GM12891 (cell line): ENCODE results near the gene THADA.

Experiments
- DNase-seq: peaks from one replicate; pipeline ENCODE4 v3.0.0; 2011; ENCODE audit warnings: low spot score; ENCODE audit not compliant: insufficient read length
- FAIRE-seq: peaks from 2 replicates; lab custom pipeline; 2011; peaks lifted over from hg19 to GRCh38; lab: Jason Lieb, UNC
- PAX5 ChIP-seq: IDR thresholded peaks from 2 replicates; pipeline ENCODE4 v1.6.1; 2011; ENCODE audit warnings: low read length, moderate library complexity, mild to moderate bottlenecking; ENCODE audit not compliant: insufficient read depth, severe bottlenecking
- POLR2A ChIP-seq: IDR thresholded peaks from 2 replicates; pipeline ENCODE4 v1.6.1; 2011; ENCODE audit warnings: low read depth, low read length, control low read depth
- POLR2AphosphoS5 ChIP-seq: IDR thresholded peaks from 2 replicates; pipeline ENCODE4 v1.6.1; 2011; ENCODE audit warnings: low read depth, low read length, control low read depth
- POU2F2 ChIP-seq: IDR thresholded peaks from 2 replicates; pipeline ENCODE4 v1.6.1; 2011; ENCODE audit warnings: low read depth, mild to moderate bottlenecking, control low read depth, low read length, moderate library complexity
- SPI1 ChIP-seq: IDR thresholded peaks from 2 replicates; pipeline ENCODE4 v1.6.1; 2011; ENCODE audit warnings: low read depth, low read length, control low read depth
- TAF1 ChIP-seq: IDR thresholded peaks from 2 replicates; pipeline ENCODE4 v1.6.1; 2011; ENCODE audit warnings: low read depth, low read length, control low read depth

The THADA gene

GRCh38 chr2:43459446-43460173, 136.2 kb downstream of the THADA start:
- no peak for DNase-seq
- FAIRE-seq = peak; percentile 5
- no peak for TF ChIP-seq PAX5
- no peak for TF ChIP-seq POLR2A
- TF ChIP-seq TAF1 = no peak
- no peak for TF ChIP-seq POLR2AphosphoS5
- no peak for TF ChIP-seq POU2F2
- TF ChIP-seq SPI1 = no peak

DNA sequence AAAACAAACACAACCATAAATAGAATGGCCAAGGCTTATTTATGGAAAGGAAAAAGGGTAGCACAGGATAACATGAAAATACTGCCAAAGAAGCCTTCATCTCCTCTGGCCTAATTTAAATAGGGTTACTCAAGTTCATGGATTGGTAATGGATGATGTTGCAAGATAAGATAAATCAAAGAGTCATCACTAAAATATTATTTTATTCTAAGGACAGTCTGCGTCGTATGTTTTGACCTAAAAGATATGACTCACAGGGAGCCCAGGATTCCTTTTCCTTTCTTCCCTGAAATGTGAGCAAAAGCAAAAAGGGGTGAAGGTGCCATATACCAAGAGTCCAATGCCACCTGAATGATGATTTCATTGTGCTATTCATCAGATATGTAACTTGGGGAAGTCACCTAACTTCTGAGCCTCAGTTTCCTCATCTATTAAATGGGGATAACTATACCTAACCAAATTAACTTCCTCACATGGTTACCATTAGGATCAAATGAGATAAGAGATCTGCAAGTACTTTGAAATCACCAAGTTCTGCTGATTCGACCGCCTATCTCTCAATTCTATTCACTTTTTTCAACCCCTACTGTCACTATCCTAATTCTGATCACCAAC, 137.7 kb downstream of the THADA start:
- TF ChIP-seq POLR2AphosphoS5 = no peak
- no peak for TF ChIP-seq POU2F2
- no peak for TF ChIP-seq SPI1
- TF ChIP-seq TAF1 = no peak
- TF ChIP-seq PAX5 = no peak
- no peak for TF ChIP-seq POLR2A
- no peak for FAIRE-seq
- DNase-seq = no peak

DNA sequence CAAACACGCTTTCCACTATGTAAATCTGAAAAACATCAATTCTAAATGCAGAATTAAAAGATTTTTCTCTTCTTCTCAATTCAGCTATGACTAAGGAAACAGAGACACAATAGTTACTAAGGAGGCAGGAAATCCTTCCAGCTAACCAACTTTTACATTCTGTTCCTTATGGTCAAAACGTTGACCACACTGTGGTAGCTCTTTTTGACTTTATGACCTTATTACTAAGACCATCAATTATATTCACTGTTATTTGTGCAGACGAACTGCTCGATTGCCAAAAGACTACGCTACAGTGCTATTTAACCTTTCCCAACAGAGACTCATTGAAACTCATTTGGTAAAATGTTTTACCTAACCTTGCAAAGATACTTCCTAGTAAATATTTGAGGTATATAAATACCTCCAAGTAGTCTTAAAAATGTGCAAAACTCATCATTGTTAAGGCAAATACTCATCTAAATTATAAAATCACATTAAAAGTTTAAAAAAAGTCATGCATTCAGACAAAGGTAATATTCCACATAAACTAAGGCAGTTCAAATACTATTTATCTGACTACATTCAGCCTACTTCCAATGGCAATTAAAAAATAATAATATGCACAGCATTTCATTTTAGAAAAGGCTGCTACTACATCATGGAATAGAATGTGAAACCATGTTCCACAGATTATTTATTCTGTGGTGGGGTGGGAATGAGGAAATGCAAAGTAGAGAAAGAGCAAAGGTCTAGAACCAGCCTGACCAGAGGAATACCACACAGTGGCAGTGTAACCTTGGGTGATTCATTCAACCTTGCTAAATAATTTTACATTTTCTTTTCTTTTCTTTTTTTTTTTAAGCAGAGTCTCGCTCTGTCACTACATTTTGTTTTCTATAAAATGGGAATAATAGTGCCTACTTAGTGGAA, 139.9 kb downstream of the THADA start:
- no peak for DNase-seq
- TF ChIP-seq SPI1 (peak; percentile 45), POLR2AphosphoS5 (no peak)
- FAIRE-seq = peak; percentile 43

- DNase-seq (no peak), FAIRE-seq (no peak)
- no peak for TF ChIP-seq POLR2AphosphoS5
- no peak for TF ChIP-seq SPI1
- TF ChIP-seq POLR2A = no peak
- no peak for TF ChIP-seq TAF1
- no peak for TF ChIP-seq PAX5
These were observed 140.5 kb downstream of the THADA start for GRCh38 chr2:43455296-43455695.

- TF ChIP-seq SPI1 = no peak
- TF ChIP-seq PAX5 = no peak
- no peak for TF ChIP-seq POU2F2
- no peak for TF ChIP-seq TAF1
- TF ChIP-seq POLR2A = no peak
- TF ChIP-seq POLR2AphosphoS5 = no peak
- DNase-seq (no peak), FAIRE-seq (no peak)
These were observed 141.0 kb downstream of the THADA start for GRCh38 chr2:43454791-43455190.

DNA sequence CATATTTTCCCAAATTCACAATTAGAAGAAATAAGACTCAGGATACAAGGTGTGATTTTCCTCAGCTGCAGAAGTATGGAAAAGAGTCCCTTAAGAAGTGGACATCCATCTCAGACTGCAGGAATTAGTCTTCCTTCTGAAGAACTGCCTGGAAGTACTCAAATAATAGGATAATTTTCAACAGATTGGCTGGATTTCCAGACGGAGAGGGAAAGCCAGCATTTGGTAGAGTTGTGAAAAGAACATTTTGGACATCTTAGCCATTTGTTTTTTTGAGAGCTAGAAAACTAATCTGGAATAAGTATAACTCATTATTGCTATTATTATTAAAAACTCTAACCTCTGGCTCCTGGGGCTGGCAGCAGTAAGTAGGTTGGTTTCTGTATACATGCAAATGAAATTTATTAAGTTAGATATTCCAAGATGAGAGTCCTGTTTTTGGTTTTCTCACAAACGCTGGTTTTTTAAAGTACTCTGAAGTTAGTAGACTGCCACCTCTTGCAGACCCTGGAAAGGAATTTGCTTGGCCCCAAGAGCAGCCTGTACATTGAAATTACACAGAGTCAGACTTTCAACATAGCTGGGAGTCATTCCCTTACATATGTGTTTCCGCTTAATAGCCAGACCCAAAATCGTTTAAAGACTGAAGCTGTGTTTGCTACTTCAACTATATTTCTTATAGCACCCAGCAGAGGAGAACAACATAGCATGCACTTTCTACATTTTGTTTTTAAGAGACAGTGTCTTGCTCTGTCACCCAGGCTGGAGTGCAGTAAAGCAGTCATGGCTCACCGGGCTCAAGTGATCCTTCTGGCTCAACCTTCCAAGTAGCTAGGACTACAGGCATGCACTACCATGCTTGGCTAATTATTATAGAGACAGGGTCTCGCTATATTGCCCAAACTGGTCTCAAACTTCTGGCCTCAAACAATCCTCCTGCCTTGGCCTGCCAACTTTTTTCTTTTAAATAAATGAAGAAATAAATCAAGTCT, 142.4 kb downstream of the THADA start:
- TF ChIP-seq POLR2A (no peak), TAF1 (no peak), POU2F2 (no peak), SPI1 (no peak), POLR2AphosphoS5 (no peak), PAX5 (no peak)
- FAIRE-seq = no peak

DNA sequence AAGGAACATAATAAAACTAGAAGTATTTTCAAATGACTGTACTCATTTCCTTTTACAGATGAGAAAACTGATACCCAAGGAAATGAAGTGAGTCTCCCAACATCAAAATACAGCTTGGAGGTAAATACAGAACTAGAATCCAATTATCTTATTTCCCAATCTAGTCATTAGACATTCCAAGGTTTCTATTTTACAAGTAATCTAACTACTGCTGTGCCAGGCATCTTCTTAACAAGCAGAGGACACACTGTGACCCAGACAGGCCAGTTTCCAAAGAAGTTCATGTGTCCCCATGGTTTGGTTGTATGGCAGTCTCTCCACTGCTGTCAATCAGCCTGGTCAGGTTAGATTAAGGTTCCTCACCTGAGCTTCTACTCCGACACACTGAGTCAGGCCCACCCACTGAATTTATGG, 143.5 kb downstream of the THADA start:
- FAIRE-seq = no peak
- TF ChIP-seq SPI1 (no peak), POU2F2 (no peak), POLR2AphosphoS5 (no peak), POLR2A (no peak), PAX5 (no peak), TAF1 (no peak)
- DNase-seq = no peak

More for the DNA sequence above, 142.4 kb downstream of the THADA start:
- DNase-seq = no peak

- no peak for DNase-seq
- TF ChIP-seq TAF1 = no peak
- TF ChIP-seq POLR2A = no peak
- no peak for TF ChIP-seq SPI1
- TF ChIP-seq PAX5 = no peak
- no peak for TF ChIP-seq POU2F2
- no peak for TF ChIP-seq POLR2AphosphoS5
- FAIRE-seq = no peak
These were observed 145.2 kb downstream of the THADA start for GRCh38 chr2:43450617-43451016.

- DNase-seq (no peak), FAIRE-seq (no peak)
- TF ChIP-seq TAF1 = no peak
- no peak for TF ChIP-seq PAX5
- no peak for TF ChIP-seq SPI1
- TF ChIP-seq POU2F2 = no peak
- no peak for TF ChIP-seq POLR2AphosphoS5
- no peak for TF ChIP-seq POLR2A
These were observed 147.1 kb downstream of the THADA start for GRCh38 chr2:43448822-43449110.
